Pancreas (tissue), 10 donors: ENCODE measurements around the gene INCENP. TPM values are rescaled to one million over a fixed set of nuclear protein-coding genes. Genes with fewer than 3 reads are reported as not detected.
"Not testable (repeated sequence)": the region's sequence is repeated elsewhere in the genome, so short reads cannot be mapped to it uniquely, and the experiment has no call there.

Experiments
- ATAC-seq, 4 donors: fragments of 200-7000 bp; cut with Tn5 transposase; one replicate each; pipeline versions ENCODE4 v1.8.0 to v1.9.1; 2020; ENCODE audit warnings: mild to moderate bottlenecking in 4 of 4, moderate library complexity in 4 of 4
- DNase-seq, 6 donors: peaks; one replicate each; pipeline ENCODE4 v3.0.0-alpha.2; 2020
- FAIRE-seq: peaks from 2 replicates; lab custom pipeline; 2012; peaks lifted over from hg19 to GRCh38; lab: Jason Lieb, UNC
- H3K27ac ChIP-seq, 4 donors: fragments of 200-600 bp; sonication (generic); 1 replicate in 3 of 4; 2 replicates in 1 of 4; pipeline versions ENCODE4 v1.5.0 to v1.8.0; 2020
- H3K27me3 ChIP-seq, 4 donors: fragments of 200-600 bp; one replicate each; pipeline ENCODE4 v1.8.0; 2021
- H3K36me3 ChIP-seq, 3 donors: fragments of 200-600 bp; sonication (generic) in 1 of 3; one replicate each; pipeline versions ENCODE4 v1.5.0 to v1.8.0; 2020 to 2021
- H3K4me1 ChIP-seq, 3 donors: fragments of 200-600 bp; one replicate each; pipeline ENCODE4 v1.8.0; 2021
- H3K4me3 ChIP-seq, 4 donors: fragments of 200-600 bp; sonication (generic) in 2 of 4; one replicate each; pipeline versions ENCODE4 v1.5.0 to v1.8.0; 2020 to 2021
- H3K9me3 ChIP-seq, 4 donors: fragments of 200-600 bp; one replicate each; pipeline ENCODE4 v1.8.0; 2021
- WGBS, 2 donors: extraction: QIAGEN DNeasy Blood & Tissue Kit; methylation state at CpG; one replicate each; pipeline ENCODE4 v1.1.7; 2013; 5-methylcytosine and 5-hydroxymethylcytosine counted together
- intact Hi-C, 3 donors: fragments of 100-400 bp; cut with DNase I; formaldehyde crosslinking; loops; one replicate each; pipeline versions ENCODE4 v1.11.1 to v1.14.2; 2022
- polyA plus RNA-seq, 2 donors: library from polyadenylated mRNA; stranded (reverse); fragments of 200-250 nt; gene quantifications; one replicate each; pipeline ENCODE4 v1.2.3, GENCODE V29; 2013
- total RNA-seq, 6 donors: library from RNA; stranded (reverse); fragmentation: NEBNext Ultra II Directional in 4 of 6; extraction: Animal tissue kit (Norgen Biotek cat#: 25700) in 4 of 6; gene quantifications; one replicate each; pipeline versions ENCODE4 v1.2.1 to v1.2.4, GENCODE V29; 2021 to 2023
- TF ChIP-seq, protein P1 (sequence below), 4 donors: fragments of 200-600 bp; sonication (generic) in 3 of 4; IDR thresholded peaks; one replicate each; pipeline versions ENCODE4 v1.5.0 to v1.8.0; 2021; ENCODE audit warnings: antibody characterized with exemption in 4 of 4
- donor health status: healthy with polysubstance abuse.
- donor health status: DM: no; HTN: no; CAD: no; lungs with moderate emphysema.
- donor health status: DM: no; HTN: no; CAD: no.
- donor health status: control.
- donor health status: control.
- donor health status: Bipolar disorder and iron deficiency.
- donor health status: DM: yes; HTN: yes; CAD: no.
- donor health status: DM: no; HTN: no; CAD: no.
- donor health status: DM: no; HTN: no; CAD: no.
- donor health status: DM: yes; HTN: yes; CAD: no.

Gene INCENP
- total and polyA plus RNA-seq, 8 donors: 3.7 to 15.0 (median 7.0) TPM

DNA sequence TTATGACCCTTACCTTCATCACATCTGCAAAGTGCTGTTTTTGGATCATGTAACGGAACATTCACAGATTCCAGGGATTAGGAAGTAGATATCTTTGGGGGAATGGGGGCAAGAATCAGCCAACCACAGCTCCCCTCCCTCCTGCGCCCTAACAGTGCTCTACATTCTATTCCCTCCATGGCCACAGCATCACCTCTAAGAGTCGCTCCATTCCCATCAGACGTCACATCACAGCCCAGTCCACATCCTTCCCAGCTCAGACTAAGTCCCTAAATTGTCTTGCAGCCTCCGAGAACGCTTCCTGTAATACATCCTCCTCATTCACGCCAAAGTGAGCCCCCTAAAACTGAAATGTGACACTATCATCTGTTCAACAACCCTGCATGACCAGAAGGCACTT lies 72.1 kb downstream of the INCENP start:
- Histone ChIP-seq H3K4me3 (no peak overlapping the region), H3K27me3 (no peaks in the 10 kb centered on the region), H3K27ac (no peak overlapping the region), H3K36me3 (no peaks in the 10 kb centered on the region), H3K4me1 (no peaks in the 10 kb centered on the region), H3K9me3 (no peaks in the 10 kb centered on the region)
- no peak for FAIRE-seq
- no peak for ATAC-seq
- intact Hi-C loops: no loop called here
- TF ChIP-seq, protein P1, sequence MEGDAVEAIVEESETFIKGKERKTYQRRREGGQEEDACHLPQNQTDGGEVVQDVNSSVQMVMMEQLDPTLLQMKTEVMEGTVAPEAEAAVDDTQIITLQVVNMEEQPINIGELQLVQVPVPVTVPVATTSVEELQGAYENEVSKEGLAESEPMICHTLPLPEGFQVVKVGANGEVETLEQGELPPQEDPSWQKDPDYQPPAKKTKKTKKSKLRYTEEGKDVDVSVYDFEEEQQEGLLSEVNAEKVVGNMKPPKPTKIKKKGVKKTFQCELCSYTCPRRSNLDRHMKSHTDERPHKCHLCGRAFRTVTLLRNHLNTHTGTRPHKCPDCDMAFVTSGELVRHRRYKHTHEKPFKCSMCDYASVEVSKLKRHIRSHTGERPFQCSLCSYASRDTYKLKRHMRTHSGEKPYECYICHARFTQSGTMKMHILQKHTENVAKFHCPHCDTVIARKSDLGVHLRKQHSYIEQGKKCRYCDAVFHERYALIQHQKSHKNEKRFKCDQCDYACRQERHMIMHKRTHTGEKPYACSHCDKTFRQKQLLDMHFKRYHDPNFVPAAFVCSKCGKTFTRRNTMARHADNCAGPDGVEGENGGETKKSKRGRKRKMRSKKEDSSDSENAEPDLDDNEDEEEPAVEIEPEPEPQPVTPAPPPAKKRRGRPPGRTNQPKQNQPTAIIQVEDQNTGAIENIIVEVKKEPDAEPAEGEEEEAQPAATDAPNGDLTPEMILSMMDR (IDR thresholded peaks at IDR 0.05): no peak
- 71 to 81% methylated on average over 7 of the region's 7 CpGs for WGBS, 2 donors
- DNase-seq: no peak

DNA sequence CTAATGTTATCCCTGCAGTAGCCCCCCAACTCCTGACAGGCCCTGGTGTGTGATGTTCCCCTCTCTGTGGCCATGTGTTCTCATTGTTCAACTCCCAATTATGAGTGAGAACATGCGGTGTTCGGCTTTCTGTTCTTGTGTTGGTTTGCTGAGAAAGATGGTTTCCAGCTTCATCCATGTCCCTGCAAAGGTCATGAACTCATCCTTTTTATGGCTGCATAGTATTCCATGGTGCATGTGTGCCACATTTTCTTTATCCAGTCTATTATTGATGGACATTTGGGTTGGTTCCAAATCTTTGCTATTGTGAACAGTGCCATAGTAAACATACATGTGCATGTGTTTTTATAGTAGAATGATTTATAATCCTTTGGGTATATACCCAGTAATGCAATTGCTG lies 73.6 kb downstream of the INCENP start:
- H3K27me3 ChIP-seq, DNase-seq, FAIRE-seq, H3K27ac ChIP-seq, intact Hi-C loops, ATAC-seq, H3K9me3 ChIP-seq, H3K4me1 ChIP-seq, H3K4me3 ChIP-seq, H3K36me3 ChIP-seq: not testable (repeated sequence)
- WGBS, 2 donors: 83 to 89% methylated on average over 2 of the region's 2 CpGs

DNA sequence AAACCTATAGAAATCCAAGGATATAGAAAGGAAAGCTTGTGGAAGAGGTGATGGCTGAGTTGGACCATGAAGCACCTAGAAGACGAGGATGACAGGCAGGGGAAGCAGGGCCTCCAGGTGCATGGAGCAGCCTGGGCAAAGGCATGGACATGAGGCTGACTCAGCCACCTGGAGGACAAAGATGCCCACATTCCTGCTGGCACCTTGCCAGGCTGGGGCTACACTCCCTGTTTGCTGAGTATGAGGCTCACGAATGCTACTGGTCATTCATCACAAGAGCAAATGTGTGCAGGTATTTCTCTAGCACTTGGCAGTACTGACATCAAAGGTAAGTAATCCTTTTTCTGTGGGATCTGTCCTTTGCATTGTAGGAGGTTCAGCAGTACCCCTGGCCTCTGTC lies 77.6 kb downstream of the INCENP start:
- Histone ChIP-seq H3K4me1 (no peaks in the 10 kb centered on the region), H3K36me3 (no peaks in the 10 kb centered on the region), H3K27ac (no peak overlapping the region), H3K4me3 (no peak overlapping the region), H3K27me3 (no peaks in the 10 kb centered on the region), H3K9me3 (no peaks in the 10 kb centered on the region)
- ATAC-seq: no peak
- 53 to 69% methylated on average over 2 of the region's 2 CpGs for WGBS, 2 donors
- TF ChIP-seq, protein P1 (IDR thresholded peaks at IDR 0.05): no peak
- intact Hi-C loops: no loop called here
- DNase-seq: peak in 2 of 6 donors; percentile 38 to 62
- no peak for FAIRE-seq

Other genes starting within 250 kb of the INCENP start
- gene FADS3, start 232.5 kb upstream of the INCENP start, total RNA-seq: 10 to 100 TPM; 11.2 to 26.6 (median 16.7) TPM
- gene FADS3, start 232.5 kb upstream of the INCENP start, polyA plus RNA-seq: 10 to 100 TPM; 35.2 to 42.7 TPM
- gene RAB3IL1, start 206.4 kb upstream of the INCENP start, total RNA-seq: 1 to 10 TPM; 1.9 to 5.6 (median 2.6) TPM
- gene RAB3IL1, start 206.4 kb upstream of the INCENP start, polyA plus RNA-seq: 1 to 10 TPM; 3.4 to 4.2 TPM
- 1 to 10 TPM in 3 of 6 donors, under 1 TPM in 3; 0.43 to 2.4 (median 0.98) TPM for gene BEST1, start 173.7 kb upstream of the INCENP start, total RNA-seq
- 1 to 10 TPM; 1.2 to 1.7 TPM for gene BEST1, start 173.7 kb upstream of the INCENP start, polyA plus RNA-seq
- gene FTH1, start 156.4 kb upstream of the INCENP start, total RNA-seq: 1,000 to 10,000 TPM; 1,217 to 1,772 (median 1,396) TPM
- gene FTH1, start 156.4 kb upstream of the INCENP start, polyA plus RNA-seq: 1,000 to 10,000 TPM; 1,114 to 1,632 TPM
- not detected for gene SCGB1D1, start 66.2 kb downstream of the INCENP start, total RNA-seq
- gene SCGB1D1, start 66.2 kb downstream of the INCENP start, polyA plus RNA-seq: not detected
- gene SCGB2A1, start 84.7 kb downstream of the INCENP start, total RNA-seq: 1 to 10 TPM; 1.4 to 5.3 (median 2.4) TPM
- 100 to 1,000 TPM in 1 of 2 donors, 10 to 100 TPM in 1; 13.8 to 101 TPM for gene SCGB2A1, start 84.7 kb downstream of the INCENP start, polyA plus RNA-seq
- 1 to 10 TPM in 1 of 6 donors, under 1 TPM in 4, not detected in 1; 0.47 to 1.1 (median 0.65) TPM for gene SCGB1D2, start 118.2 kb downstream of the INCENP start, total RNA-seq
- gene SCGB1D2, start 118.2 kb downstream of the INCENP start, polyA plus RNA-seq: 1 to 10 TPM in 1 of 2 donors, not detected in 1; 3.9 TPM
- not detected for gene SCGB2A2, start 146.1 kb downstream of the INCENP start, total RNA-seq
- gene SCGB2A2, start 146.1 kb downstream of the INCENP start, polyA plus RNA-seq: not detected
- not detected for gene SCGB1D4, start 175.1 kb downstream of the INCENP start, total RNA-seq
- gene SCGB1D4, start 175.1 kb downstream of the INCENP start, polyA plus RNA-seq: not detected
- gene ASRGL1, start 213.4 kb downstream of the INCENP start, total RNA-seq: 10 to 100 TPM in 5 of 6 donors, 1 to 10 TPM in 1; 8.7 to 26.5 (median 12.4) TPM
- gene ASRGL1, start 213.4 kb downstream of the INCENP start, polyA plus RNA-seq: 10 to 100 TPM in 1 of 2 donors, 1 to 10 TPM in 1; 8.1 to 15.8 TPM